Chondrocyte (in vitro differentiated cells): ENCODE results near the gene EPHB1. TPM values are rescaled to one million over a fixed set of nuclear protein-coding genes. Genes with fewer than 3 reads are reported as not detected.

Experiments used
- DNase-seq: peaks from one replicate; pipeline ENCODE4 v3.0.0; 2021; ENCODE audit warnings: mixed read lengths, low spot score
- H3K27ac Mint-ChIP-seq: one replicate; pipeline ENCODE4 v1.8.0; 2021; ENCODE audit warnings: mild to moderate bottlenecking, moderate library complexity, mixed read lengths; ENCODE audit not compliant: unreplicated experiment
- H3K27me3 Mint-ChIP-seq: 2 replicates; pipeline ENCODE4 v1.8.0; 2021; ENCODE audit warnings: low read depth, mixed read lengths
- H3K36me3 Mint-ChIP-seq: 2 replicates; pipeline ENCODE4 v1.8.0; 2021; ENCODE audit warnings: low read depth, mixed read lengths
- H3K4me1 Mint-ChIP-seq: 2 replicates; pipeline ENCODE4 v1.8.0; 2021; ENCODE audit warnings: low read depth, mild to moderate bottlenecking, mixed read lengths
- H3K4me3 Mint-ChIP-seq: one replicate; pipeline ENCODE4 v1.8.0; 2021; ENCODE audit warnings: mild to moderate bottlenecking, moderate library complexity, mixed read lengths; ENCODE audit not compliant: unreplicated experiment
- H3K9me3 Mint-ChIP-seq: 2 replicates; pipeline ENCODE4 v1.8.0; 2021; ENCODE audit warnings: low read depth, mixed read lengths
- total RNA-seq: library from RNA; stranded (reverse); gene quantifications from 3 replicates; pipeline ENCODE4 v1.2.1, GENCODE V29; 2021
- TF ChIP-seq, protein P1 (sequence below): fragments of 200-600 bp; sonication (generic); IDR thresholded peaks from 2 replicates; pipeline ENCODE4 v1.5.0; 2021; ENCODE audit warnings: antibody characterized with exemption, mild to moderate bottlenecking, moderate library complexity

Gene EPHB1
- total RNA-seq, 1 donor from 2014 or later, result 1.7 TPM

GRCh38 chr3:135077186-135077585 is 282.1 kb downstream of the EPHB1 start:
- TF ChIP-seq, protein P1, sequence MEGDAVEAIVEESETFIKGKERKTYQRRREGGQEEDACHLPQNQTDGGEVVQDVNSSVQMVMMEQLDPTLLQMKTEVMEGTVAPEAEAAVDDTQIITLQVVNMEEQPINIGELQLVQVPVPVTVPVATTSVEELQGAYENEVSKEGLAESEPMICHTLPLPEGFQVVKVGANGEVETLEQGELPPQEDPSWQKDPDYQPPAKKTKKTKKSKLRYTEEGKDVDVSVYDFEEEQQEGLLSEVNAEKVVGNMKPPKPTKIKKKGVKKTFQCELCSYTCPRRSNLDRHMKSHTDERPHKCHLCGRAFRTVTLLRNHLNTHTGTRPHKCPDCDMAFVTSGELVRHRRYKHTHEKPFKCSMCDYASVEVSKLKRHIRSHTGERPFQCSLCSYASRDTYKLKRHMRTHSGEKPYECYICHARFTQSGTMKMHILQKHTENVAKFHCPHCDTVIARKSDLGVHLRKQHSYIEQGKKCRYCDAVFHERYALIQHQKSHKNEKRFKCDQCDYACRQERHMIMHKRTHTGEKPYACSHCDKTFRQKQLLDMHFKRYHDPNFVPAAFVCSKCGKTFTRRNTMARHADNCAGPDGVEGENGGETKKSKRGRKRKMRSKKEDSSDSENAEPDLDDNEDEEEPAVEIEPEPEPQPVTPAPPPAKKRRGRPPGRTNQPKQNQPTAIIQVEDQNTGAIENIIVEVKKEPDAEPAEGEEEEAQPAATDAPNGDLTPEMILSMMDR, result no peak
- Mint-ChIP-seq H3K4me1 (no peaks in the 10 kb centered on the region), H3K27ac (no peak overlapping the region), H3K36me3 (no peaks in the 10 kb centered on the region), H3K9me3 (peaks cover 17% of the 10 kb centered on the region), H3K27me3 (peaks cover 2% of the 10 kb centered on the region), H3K4me3 (no peak overlapping the region)
- no peak for DNase-seq

DNA sequence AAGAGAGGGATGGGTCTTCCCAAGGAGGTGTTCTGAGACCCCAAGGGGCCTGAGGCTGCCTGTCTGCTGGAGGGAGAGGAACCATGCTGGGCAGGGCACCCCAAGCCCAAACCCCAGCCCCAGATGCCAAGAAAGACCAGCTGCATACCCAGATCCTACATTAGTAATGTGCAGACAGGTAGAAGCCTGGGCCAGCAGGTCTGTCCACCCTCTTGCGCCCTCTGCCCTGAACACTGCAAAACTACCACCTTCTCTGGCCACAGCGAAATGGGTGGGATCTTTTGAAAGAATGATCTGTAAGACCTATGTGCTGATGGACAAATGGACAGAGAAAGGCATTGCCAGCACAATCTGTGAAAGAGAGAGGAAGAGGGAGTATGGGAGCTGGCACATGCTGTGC is 283.2 kb downstream of the EPHB1 start:
- H3K9me3 Mint-ChIP-seq, result peaks cover 12% of the 10 kb centered on the region
- H3K36me3 Mint-ChIP-seq, result no peaks in the 10 kb centered on the region
- H3K4me1 Mint-ChIP-seq, result no peaks in the 10 kb centered on the region
- TF ChIP-seq, protein P1, result no peak
- no peak overlapping the region for H3K27ac Mint-ChIP-seq
- no peak for DNase-seq
- H3K27me3 Mint-ChIP-seq, result peaks cover 2% of the 10 kb centered on the region
- H3K4me3 Mint-ChIP-seq, result no peak overlapping the region

GRCh38 chr3:135079095-135079494 is 284.0 kb downstream of the EPHB1 start:
- no peak for DNase-seq
- no peak overlapping the region for H3K27ac Mint-ChIP-seq
- peaks cover 2% of the 10 kb centered on the region for H3K27me3 Mint-ChIP-seq
- TF ChIP-seq, protein P1, result no peak
- no peaks in the 10 kb centered on the region for H3K4me1 Mint-ChIP-seq
- H3K36me3 Mint-ChIP-seq, result no peaks in the 10 kb centered on the region
- no peak overlapping the region for H3K4me3 Mint-ChIP-seq
- peaks cover 5% of the 10 kb centered on the region for H3K9me3 Mint-ChIP-seq

DNA sequence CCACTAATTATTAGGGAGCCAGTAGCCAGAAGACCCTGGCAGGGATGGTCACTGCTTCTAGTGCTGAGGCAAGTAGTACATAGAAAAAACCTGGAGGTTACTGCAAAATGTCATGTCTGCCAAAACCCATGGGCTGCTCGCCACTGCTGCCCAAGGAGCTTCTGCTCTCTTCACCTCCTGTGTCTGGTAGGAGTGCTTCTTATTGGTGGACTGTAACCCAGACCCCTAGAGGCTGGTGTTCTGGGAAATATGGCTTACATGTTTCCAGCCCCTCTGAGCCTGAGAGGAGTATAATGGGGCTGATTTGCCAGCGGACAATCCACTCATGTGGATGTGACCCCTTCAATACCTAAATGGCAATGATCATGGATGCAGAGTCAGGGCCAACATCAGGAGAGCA is 286.4 kb downstream of the EPHB1 start:
- no peak overlapping the region for H3K4me3 Mint-ChIP-seq
- no peak for DNase-seq
- H3K27me3 Mint-ChIP-seq, result peaks cover 2% of the 10 kb centered on the region
- no peaks in the 10 kb centered on the region for H3K36me3 Mint-ChIP-seq
- no peaks in the 10 kb centered on the region for H3K4me1 Mint-ChIP-seq
- TF ChIP-seq, protein P1, result no peak
- peaks cover 4% of the 10 kb centered on the region for H3K9me3 Mint-ChIP-seq
- H3K27ac Mint-ChIP-seq, result no peak overlapping the region

- H3K27ac Mint-ChIP-seq, result no peak overlapping the region
- H3K9me3 Mint-ChIP-seq, result no peaks in the 10 kb centered on the region
- no peak for DNase-seq
- H3K36me3 Mint-ChIP-seq, result no peaks in the 10 kb centered on the region
- H3K4me1 Mint-ChIP-seq, result no peaks in the 10 kb centered on the region
- H3K4me3 Mint-ChIP-seq, result no peak overlapping the region
- TF ChIP-seq, protein P1, result no peak
- H3K27me3 Mint-ChIP-seq, result peaks cover 2% of the 10 kb centered on the region
Observed at GRCh38 chr3:135081856-135082434, 286.9 kb downstream of the EPHB1 start.
